ENCODE results near the gene TMEM175.

DNA sequence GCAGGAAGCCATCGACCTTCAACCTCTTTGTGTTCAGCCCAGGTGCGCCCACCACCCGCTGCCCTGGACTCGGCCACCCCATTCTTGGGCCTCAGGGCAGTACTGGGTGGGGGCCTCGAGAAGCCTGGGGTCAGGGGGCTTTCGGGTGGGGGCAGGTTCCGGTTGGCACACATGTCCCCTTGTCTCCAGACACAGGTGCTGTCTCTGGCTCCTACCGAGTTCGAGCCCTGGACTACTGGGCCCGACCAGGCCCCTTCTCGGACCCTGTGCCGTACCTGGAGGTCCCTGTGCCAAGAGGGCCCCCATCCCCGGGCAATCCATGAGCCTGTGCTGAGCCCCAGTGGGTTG lies 71.8 kb downstream of the TMEM175 start:
- TF ChIP-seq, protein P1, sequence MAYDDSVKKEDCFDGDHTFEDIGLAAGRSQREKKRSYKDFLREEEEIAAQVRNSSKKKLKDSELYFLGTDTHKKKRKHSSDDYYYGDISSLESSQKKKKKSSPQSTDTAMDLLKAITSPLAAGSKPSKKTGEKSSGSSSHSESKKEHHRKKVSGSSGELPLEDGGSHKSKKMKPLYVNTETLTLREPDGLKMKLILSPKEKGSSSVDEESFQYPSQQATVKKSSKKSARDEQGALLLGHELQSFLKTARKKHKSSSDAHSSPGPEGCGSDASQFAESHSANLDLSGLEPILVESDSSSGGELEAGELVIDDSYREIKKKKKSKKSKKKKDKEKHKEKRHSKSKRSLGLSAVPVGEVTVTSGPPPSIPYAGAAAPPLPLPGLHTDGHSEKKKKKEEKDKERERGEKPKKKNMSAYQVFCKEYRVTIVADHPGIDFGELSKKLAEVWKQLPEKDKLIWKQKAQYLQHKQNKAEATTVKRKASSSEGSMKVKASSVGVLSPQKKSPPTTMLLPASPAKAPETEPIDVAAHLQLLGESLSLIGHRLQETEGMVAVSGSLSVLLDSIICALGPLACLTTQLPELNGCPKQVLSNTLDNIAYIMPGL (CRISPR knock-in tag; IDR thresholded peaks at IDR 0.05) = no peak
- TF ChIP-seq, protein P2, sequence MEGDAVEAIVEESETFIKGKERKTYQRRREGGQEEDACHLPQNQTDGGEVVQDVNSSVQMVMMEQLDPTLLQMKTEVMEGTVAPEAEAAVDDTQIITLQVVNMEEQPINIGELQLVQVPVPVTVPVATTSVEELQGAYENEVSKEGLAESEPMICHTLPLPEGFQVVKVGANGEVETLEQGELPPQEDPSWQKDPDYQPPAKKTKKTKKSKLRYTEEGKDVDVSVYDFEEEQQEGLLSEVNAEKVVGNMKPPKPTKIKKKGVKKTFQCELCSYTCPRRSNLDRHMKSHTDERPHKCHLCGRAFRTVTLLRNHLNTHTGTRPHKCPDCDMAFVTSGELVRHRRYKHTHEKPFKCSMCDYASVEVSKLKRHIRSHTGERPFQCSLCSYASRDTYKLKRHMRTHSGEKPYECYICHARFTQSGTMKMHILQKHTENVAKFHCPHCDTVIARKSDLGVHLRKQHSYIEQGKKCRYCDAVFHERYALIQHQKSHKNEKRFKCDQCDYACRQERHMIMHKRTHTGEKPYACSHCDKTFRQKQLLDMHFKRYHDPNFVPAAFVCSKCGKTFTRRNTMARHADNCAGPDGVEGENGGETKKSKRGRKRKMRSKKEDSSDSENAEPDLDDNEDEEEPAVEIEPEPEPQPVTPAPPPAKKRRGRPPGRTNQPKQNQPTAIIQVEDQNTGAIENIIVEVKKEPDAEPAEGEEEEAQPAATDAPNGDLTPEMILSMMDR (IDR thresholded peaks at IDR 0.05 in 2 of 3, conservative IDR thresholded peaks at IDR 0.05 in 1 of 3; ENCODE audit: insufficient read depth in 2 of 3, low read depth in 1 of 3, low read length in 3 of 3) = no peak
- TF ChIP-seq GABPA (tag; conservative IDR thresholded peaks at IDR 0.05; ENCODE audit: low read depth) (no peak), HDAC8 (tag; IDR thresholded peaks at IDR 0.05) (no peak), HNRNPK (IDR thresholded peaks at IDR 0.05; ENCODE audit: low read depth, low read length, poor library complexity, severe bottlenecking) (no peak), CBFA2T2 (conservative IDR thresholded peaks at IDR 0.05) (no peak), TARDBP (IDR thresholded peaks at IDR 0.05) (no peak), ZNF224 (CRISPR knock-in tag; IDR thresholded peaks at IDR 0.05) (no peak), NR3C1 (CRISPR knock-in tag; IDR thresholded peaks at IDR 0.05) (no peak)
- TF ChIP-seq, protein P3, sequence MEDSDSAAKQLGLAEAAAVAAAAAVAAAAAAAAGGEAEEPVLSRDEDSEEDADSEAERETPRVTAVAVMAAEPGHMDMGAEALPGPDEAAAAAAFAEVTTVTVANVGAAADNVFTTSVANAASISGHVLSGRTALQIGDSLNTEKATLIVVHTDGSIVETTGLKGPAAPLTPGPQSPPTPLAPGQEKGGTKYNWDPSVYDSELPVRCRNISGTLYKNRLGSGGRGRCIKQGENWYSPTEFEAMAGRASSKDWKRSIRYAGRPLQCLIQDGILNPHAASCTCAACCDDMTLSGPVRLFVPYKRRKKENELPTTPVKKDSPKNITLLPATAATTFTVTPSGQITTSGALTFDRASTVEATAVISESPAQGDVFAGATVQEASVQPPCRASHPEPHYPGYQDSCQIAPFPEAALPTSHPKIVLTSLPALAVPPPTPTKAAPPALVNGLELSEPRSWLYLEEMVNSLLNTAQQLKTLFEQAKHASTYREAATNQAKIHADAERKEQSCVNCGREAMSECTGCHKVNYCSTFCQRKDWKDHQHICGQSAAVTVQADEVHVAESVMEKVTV (CRISPR knock-in tag; IDR thresholded peaks at IDR 0.05) = no peak
- TF ChIP-seq, protein P4, sequence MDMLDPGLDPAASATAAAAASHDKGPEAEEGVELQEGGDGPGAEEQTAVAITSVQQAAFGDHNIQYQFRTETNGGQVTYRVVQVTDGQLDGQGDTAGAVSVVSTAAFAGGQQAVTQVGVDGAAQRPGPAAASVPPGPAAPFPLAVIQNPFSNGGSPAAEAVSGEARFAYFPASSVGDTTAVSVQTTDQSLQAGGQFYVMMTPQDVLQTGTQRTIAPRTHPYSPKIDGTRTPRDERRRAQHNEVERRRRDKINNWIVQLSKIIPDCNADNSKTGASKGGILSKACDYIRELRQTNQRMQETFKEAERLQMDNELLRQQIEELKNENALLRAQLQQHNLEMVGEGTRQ (CRISPR knock-in tag; IDR thresholded peaks at IDR 0.05) = no peak

Measured in K562 (cell line).